Mammary epithelial cell (primary cell): ENCODE data around the gene LYRM4.

ENCODE experiments used
- EZH2 ChIP-seq: IDR thresholded peaks from 2 replicates; pipeline ENCODE4 v1.6.1; 2012; ENCODE audit warnings: low read length, inconsistent platforms, borderline replicate concordance
- TF ChIP-seq, protein P1 (sequence below), 2 donors: IDR thresholded peaks in 1 of 2; conservative IDR thresholded peaks in 1 of 2; 2 replicates each; pipeline ENCODE4 v1.5.1; 2011 to 2012; ENCODE audit warnings: inconsistent platforms in 2 of 2, low read length in 2 of 2, mild to moderate bottlenecking in 2 of 2, control low read depth in 1 of 2, low read depth in 1 of 2; ENCODE audit not compliant: insufficient read depth in 1 of 2; ENCODE audit errors: extremely low read depth in 1 of 2

DNA sequence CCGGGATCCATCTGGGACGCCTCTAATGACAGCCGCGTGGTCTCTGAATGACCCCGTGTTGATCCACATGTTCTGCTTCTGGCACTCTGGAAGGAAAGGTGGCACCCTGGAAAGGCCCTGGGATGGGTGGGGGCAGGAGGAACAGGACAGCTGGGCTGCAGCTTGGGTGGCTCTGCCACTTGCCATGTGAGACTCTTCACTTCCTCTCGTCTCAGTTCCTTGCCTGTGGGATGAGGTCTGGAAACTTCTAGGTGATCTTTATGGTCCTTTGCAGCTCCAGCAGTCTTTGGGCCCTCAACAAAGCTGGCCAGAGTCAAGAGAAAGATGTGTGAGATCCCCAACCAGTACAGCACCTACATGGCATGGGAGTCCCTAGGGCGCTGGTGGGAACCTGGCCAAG lies 149.1 kb downstream of the LYRM4 start:
- TF ChIP-seq, protein P1, sequence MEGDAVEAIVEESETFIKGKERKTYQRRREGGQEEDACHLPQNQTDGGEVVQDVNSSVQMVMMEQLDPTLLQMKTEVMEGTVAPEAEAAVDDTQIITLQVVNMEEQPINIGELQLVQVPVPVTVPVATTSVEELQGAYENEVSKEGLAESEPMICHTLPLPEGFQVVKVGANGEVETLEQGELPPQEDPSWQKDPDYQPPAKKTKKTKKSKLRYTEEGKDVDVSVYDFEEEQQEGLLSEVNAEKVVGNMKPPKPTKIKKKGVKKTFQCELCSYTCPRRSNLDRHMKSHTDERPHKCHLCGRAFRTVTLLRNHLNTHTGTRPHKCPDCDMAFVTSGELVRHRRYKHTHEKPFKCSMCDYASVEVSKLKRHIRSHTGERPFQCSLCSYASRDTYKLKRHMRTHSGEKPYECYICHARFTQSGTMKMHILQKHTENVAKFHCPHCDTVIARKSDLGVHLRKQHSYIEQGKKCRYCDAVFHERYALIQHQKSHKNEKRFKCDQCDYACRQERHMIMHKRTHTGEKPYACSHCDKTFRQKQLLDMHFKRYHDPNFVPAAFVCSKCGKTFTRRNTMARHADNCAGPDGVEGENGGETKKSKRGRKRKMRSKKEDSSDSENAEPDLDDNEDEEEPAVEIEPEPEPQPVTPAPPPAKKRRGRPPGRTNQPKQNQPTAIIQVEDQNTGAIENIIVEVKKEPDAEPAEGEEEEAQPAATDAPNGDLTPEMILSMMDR (conservative IDR thresholded peaks at IDR 0.05 in 1 of 2, IDR thresholded peaks at IDR 0.05 in 1 of 2; ENCODE audit: extremely low read depth in 1 of 2, insufficient read depth in 1 of 2, low read depth in 1 of 2, low read length in 2 of 2): no peak
- TF ChIP-seq EZH2: no peak
